ENCODE measurements around the gene ASGR1.
"Not testable (repeated sequence)": the region's sequence is repeated elsewhere in the genome, so short reads cannot be mapped to it uniquely, and the experiment has no call there.

The ASGR1 gene

GRCh38 chr17:7126386-7126785 is 52.8 kb downstream of the ASGR1 start:
- H3K4me1 ChIP-seq (ENCODE audit: insufficient read depth, low read length); H3K27me3 ChIP-seq (ENCODE audit: control insufficient read depth in 1 of 2, insufficient read depth in 2 of 2, low read length in 2 of 2); H3K36me3 ChIP-seq (ENCODE audit: insufficient read depth, low read length); H3K27ac ChIP-seq (ENCODE audit: low read depth, low read length); H3K4me3 ChIP-seq (ENCODE audit: low read depth in 1 of 2, low read length in 2 of 2); H3K9me3 ChIP-seq (ENCODE audit: low read length); H3K9ac ChIP-seq (ENCODE audit: low read length): not testable (repeated sequence)

GRCh38 chr17:7124923-7125322 is 54.2 kb downstream of the ASGR1 start:
- Histone ChIP-seq H3K27ac (ENCODE audit: low read depth, low read length) (no peak overlapping the region), H3K27me3 (ENCODE audit: control insufficient read depth in 1 of 2, insufficient read depth in 2 of 2, low read length in 2 of 2) (no peaks in the 10 kb centered on the region), H3K4me3 (ENCODE audit: low read depth in 1 of 2, low read length in 2 of 2) (no peak overlapping the region), H3K4me1 (ENCODE audit: insufficient read depth, low read length) (no peaks in the 10 kb centered on the region), H3K9me3 (ENCODE audit: low read length) (no peaks in the 10 kb centered on the region), H3K36me3 (ENCODE audit: insufficient read depth, low read length) (no peaks in the 10 kb centered on the region), H3K9ac (ENCODE audit: low read length) (no peak overlapping the region)

GRCh38 chr17:7123844-7124243 is 55.3 kb downstream of the ASGR1 start:
- Histone ChIP-seq H3K36me3 (ENCODE audit: insufficient read depth, low read length) (no peaks in the 10 kb centered on the region), H3K9ac (ENCODE audit: low read length) (no peak overlapping the region), H3K4me1 (ENCODE audit: insufficient read depth, low read length) (no peaks in the 10 kb centered on the region), H3K27me3 (ENCODE audit: control insufficient read depth in 1 of 2, insufficient read depth in 2 of 2, low read length in 2 of 2) (no peaks in the 10 kb centered on the region), H3K27ac (ENCODE audit: low read depth, low read length) (no peak overlapping the region), H3K9me3 (ENCODE audit: low read length) (no peaks in the 10 kb centered on the region), H3K4me3 (ENCODE audit: low read depth in 1 of 2, low read length in 2 of 2) (no peak overlapping the region)
